ENCODE results near the gene AUTS2. TPM values are rescaled to one million over a fixed set of nuclear protein-coding genes. Genes with fewer than 3 reads are reported as not detected.
"Not testable (repeated sequence)": the region's sequence is repeated elsewhere in the genome, so short reads cannot be mapped to it uniquely, and the experiment has no call there.

Gene AUTS2
- total RNA-seq, 1 experiment from 2014 or later: 4.6 TPM

GRCh38 chr7:70634610-70635068 is 1036.4 kb downstream of the AUTS2 start:
- DNase-seq (ENCODE audit: low read depth): peak; percentile 98

- DNase-seq (ENCODE audit: low read depth): no peak
Observed at GRCh38 chr7:70635633-70636032, 1037.4 kb downstream of the AUTS2 start.

GRCh38 chr7:70636169-70636568 is 1037.9 kb downstream of the AUTS2 start:
- DNase-seq (ENCODE audit: low read depth): no peak

- no peak for DNase-seq (ENCODE audit: low read depth)
Observed at GRCh38 chr7:70637726-70638125, 1039.5 kb downstream of the AUTS2 start.

GRCh38 chr7:70638158-70639107 is 1040.2 kb downstream of the AUTS2 start:
- no peak for DNase-seq (ENCODE audit: low read depth)

GRCh38 chr7:70640266-70640833 is 1042.1 kb downstream of the AUTS2 start:
- DNase-seq (ENCODE audit: low read depth): peak; percentile 37

GRCh38 chr7:70641882-70642281 is 1043.6 kb downstream of the AUTS2 start:
- DNase-seq (ENCODE audit: low read depth): no peak

- DNase-seq (ENCODE audit: low read depth): no peak
Observed at GRCh38 chr7:70645279-70645678, 1047.0 kb downstream of the AUTS2 start.

GRCh38 chr7:70645876-70646351 is 1047.6 kb downstream of the AUTS2 start:
- no peak for DNase-seq (ENCODE audit: low read depth)

- DNase-seq (ENCODE audit: low read depth): no peak
Observed at GRCh38 chr7:70646536-70647248, 1048.4 kb downstream of the AUTS2 start.

GRCh38 chr7:70647801-70648498 is 1049.7 kb downstream of the AUTS2 start:
- DNase-seq (ENCODE audit: low read depth): peak; percentile 94

- not testable (repeated sequence) for DNase-seq (ENCODE audit: low read depth)
Observed at GRCh38 chr7:70648499-70648861, 1050.2 kb downstream of the AUTS2 start.

GRCh38 chr7:70649323-70649722 is 1051.0 kb downstream of the AUTS2 start:
- no peak for DNase-seq (ENCODE audit: low read depth)

GRCh38 chr7:70654146-70654545 is 1055.9 kb downstream of the AUTS2 start:
- DNase-seq (ENCODE audit: low read depth): no peak

- DNase-seq (ENCODE audit: low read depth): no peak
Observed at GRCh38 chr7:70654979-70655378, 1056.7 kb downstream of the AUTS2 start.

GRCh38 chr7:70655694-70656093 is 1057.4 kb downstream of the AUTS2 start:
- no peak for DNase-seq (ENCODE audit: low read depth)

GRCh38 chr7:70657571-70657970 is 1059.3 kb downstream of the AUTS2 start:
- no peak for DNase-seq (ENCODE audit: low read depth)

GRCh38 chr7:70657989-70658632 is 1059.8 kb downstream of the AUTS2 start:
- no peak for DNase-seq (ENCODE audit: low read depth)

- DNase-seq (ENCODE audit: low read depth): peak; percentile 24
Observed at GRCh38 chr7:70659263-70659662, 1061.0 kb downstream of the AUTS2 start.

- DNase-seq (ENCODE audit: low read depth): no peak
Observed at GRCh38 chr7:70660154-70660818, 1062.0 kb downstream of the AUTS2 start.

Data from HT1080 (cell line).